Duodenal mucosa (tissue), 2 donors: ENCODE results near the gene ETV6.
"Not testable (repeated sequence)": the region's sequence is repeated elsewhere in the genome, so short reads cannot be mapped to it uniquely, and the experiment has no call there.

Experiments
- H3K27ac ChIP-seq: one replicate; pipeline ENCODE4 v1.7.0; 2013; ENCODE audit warnings: low read depth, low read length
- H3K27me3 ChIP-seq, 2 donors: one replicate each; pipeline ENCODE4 v1.7.0; 2013; ENCODE audit warnings: low read length in 2 of 2, control low read depth in 1 of 2; ENCODE audit not compliant: insufficient read depth in 2 of 2, control insufficient read depth in 1 of 2
- H3K36me3 ChIP-seq, 2 donors: one replicate each; pipeline ENCODE4 v1.7.0; 2013; ENCODE audit warnings: low read length in 2 of 2, control low read depth in 1 of 2; ENCODE audit not compliant: insufficient read depth in 2 of 2, control insufficient read depth in 1 of 2
- H3K4me1 ChIP-seq, 2 donors: one replicate each; pipeline ENCODE4 v1.7.0; 2013; ENCODE audit warnings: low read length in 2 of 2, control low read depth in 1 of 2; ENCODE audit not compliant: insufficient read depth in 2 of 2, control insufficient read depth in 1 of 2
- H3K4me3 ChIP-seq, 2 donors: one replicate each; pipeline ENCODE4 v1.7.0; 2013; ENCODE audit warnings: low read length in 2 of 2, low read depth in 1 of 2
- H3K9ac ChIP-seq, 2 donors: one replicate each; pipeline ENCODE4 v1.7.0; 2013; ENCODE audit warnings: low read length in 2 of 2, low read depth in 1 of 2
- H3K9me3 ChIP-seq, 2 donors: one replicate each; pipeline ENCODE4 v1.7.0; 2013; ENCODE audit warnings: low read length in 2 of 2, control low read depth in 1 of 2; ENCODE audit not compliant: control insufficient read depth in 1 of 2

Gene ETV6

DNA sequence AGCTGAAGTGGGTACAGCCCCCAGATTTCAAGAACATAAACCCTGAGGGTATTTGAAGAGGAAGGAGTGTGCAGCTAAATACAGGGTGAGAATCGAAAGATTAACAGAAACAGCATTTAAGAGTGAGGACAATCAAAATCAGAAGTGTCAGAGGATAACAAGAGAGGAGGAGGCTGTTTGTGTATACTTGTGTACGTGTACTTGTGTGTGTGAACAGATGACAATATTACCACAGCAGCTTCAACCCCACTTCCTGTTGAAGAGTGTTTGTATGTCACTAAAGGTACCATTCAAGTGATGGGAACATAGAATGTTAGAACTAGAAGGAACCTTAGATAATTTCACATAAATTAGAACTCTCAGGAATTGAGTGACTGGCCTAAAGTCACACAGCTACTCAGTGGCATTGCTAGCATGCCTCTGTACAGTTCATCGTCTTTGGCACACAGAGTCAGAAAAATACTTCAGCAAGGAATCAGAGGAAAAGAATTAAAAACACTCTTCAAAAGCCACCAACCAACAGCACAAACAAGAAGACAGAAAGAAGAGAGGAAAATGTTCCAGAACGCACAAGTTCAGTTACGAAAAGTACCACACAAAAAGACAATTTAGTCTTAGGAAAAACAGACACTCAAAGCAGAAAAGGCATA is 256.9 kb downstream of the ETV6 start:
- H3K4me1 ChIP-seq, result no peaks in the 10 kb centered on the region
- peaks cover 0 to 6% of the 10 kb centered on the region in 2 donors for H3K9me3 ChIP-seq
- H3K36me3 ChIP-seq, result no peaks in the 10 kb centered on the region
- H3K27me3 ChIP-seq, result no peaks in the 10 kb centered on the region
- H3K9ac ChIP-seq, result no peak overlapping the region
- H3K4me3 ChIP-seq, result no peak overlapping the region
- no peak overlapping the region for H3K27ac ChIP-seq

DNA sequence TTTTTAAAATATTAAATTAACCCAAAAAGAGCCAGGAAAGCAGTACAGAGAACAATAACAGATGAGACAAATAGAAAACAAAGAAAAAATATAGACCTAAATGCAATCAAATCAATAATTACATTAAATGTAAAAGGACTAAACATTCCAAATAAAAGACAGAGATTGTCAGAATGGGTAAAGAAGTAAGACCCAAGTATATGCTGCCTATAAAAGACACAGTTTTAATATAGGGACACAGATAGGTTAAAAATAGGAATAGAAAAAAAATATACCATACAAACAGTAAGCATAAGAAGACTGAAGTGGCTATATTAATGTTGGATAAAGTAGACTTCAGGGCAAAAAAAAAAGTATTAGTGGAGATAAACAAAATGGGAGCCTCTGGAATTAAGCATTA is 258.2 kb downstream of the ETV6 start:
- Histone ChIP-seq H3K36me3 (no peaks in the 10 kb centered on the region), H3K9ac (no peak overlapping the region), H3K27me3 (no peaks in the 10 kb centered on the region), H3K4me3 (no peak overlapping the region), H3K9me3 (peaks cover 0 to 6% of the 10 kb centered on the region in 2 donors), H3K27ac (no peak overlapping the region), H3K4me1 (no peaks in the 10 kb centered on the region)

DNA sequence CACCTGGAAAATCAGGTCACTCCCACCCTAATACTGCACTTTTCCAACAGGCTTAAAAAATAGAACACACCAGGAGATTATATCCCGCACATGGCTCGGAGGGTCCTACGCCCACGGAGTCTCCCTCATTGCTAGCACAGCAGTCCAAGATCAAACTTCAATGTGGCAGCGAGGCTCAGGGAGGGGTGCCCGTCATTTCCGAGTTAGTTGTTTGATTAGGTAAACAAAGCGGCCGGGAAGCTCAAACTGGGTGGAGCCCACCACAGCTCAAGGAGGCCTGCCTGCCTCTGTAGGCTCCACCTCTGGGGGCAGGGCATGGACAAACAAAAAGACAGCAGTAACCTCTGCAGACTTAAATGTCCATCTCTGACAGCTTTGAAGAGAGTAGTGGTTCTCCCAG is 259.9 kb downstream of the ETV6 start:
- H3K27ac ChIP-seq, H3K9me3 ChIP-seq, H3K36me3 ChIP-seq, H3K9ac ChIP-seq, H3K4me3 ChIP-seq, H3K4me1 ChIP-seq, H3K27me3 ChIP-seq: not testable (repeated sequence)

DNA sequence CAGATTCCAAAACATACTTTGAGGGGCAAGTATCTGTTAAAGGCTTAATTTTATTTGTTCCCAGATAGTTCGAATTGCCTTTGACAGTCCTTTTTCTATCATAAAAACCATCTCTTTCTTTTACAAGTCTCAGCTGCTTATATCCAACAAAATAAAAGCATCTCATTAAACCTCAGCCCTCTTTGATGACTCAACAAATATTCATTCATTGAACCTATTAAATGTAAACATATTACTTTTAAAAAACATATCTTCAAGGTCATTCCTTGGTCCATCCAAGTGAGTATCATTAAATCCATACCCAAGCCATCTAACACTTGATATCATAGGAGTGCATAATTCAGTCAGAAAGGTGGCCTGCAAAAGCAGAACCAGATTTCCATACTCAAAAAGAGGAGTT is 266.6 kb downstream of the ETV6 start:
- no peaks in the 10 kb centered on the region for H3K27me3 ChIP-seq
- no peaks in the 10 kb centered on the region for H3K4me1 ChIP-seq
- H3K4me3 ChIP-seq, result no peak overlapping the region
- H3K9ac ChIP-seq, result no peak overlapping the region
- H3K36me3 ChIP-seq, result no peaks in the 10 kb centered on the region
- H3K9me3 ChIP-seq, result no peaks in the 10 kb centered on the region
- H3K27ac ChIP-seq, result no peak overlapping the region

DNA sequence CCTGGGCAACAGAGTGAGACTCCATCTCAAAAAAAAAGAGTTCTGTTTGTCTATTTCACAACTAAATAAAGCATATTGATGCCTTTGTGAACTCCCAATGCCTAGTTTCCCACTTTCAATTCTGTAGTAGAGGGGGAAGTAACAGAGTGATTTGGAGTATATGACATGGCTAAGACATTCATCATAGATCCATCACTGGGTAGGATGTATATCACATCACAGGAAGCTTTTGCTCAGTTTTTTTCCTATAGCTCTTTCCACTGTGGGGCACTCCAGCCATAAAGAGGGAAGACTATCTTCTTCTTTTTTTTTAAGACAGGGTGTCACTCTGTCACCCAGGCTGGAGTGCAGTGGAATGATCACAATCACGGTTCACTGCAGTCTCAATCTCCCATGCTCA is 267.3 kb downstream of the ETV6 start:
- Histone ChIP-seq H3K27me3 (no peaks in the 10 kb centered on the region), H3K4me1 (no peaks in the 10 kb centered on the region), H3K9ac (no peak overlapping the region), H3K27ac (no peak overlapping the region), H3K36me3 (no peaks in the 10 kb centered on the region), H3K4me3 (no peak overlapping the region), H3K9me3 (no peaks in the 10 kb centered on the region)

DNA sequence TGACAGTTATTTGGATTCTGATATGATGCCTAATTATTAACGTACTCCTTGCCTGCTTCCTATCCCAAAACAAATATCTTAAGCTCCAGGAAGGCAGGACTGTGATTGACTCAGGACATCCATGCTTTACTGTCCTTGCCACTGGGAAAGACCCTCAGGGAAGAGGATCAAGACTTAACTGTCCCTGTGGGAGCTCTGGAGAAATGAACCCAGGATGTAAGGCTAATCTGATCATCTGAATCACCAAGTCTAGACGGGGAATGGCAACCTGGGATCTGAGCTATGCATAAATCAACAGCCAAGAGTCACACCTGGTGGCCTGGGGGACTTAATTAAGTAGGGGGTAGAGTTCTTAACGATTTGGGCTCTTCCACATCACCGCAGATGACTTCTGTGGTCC is 268.0 kb downstream of the ETV6 start:
- no peaks in the 10 kb centered on the region for H3K9me3 ChIP-seq
- no peaks in the 10 kb centered on the region for H3K36me3 ChIP-seq
- H3K4me3 ChIP-seq, result no peak overlapping the region
- no peak overlapping the region for H3K27ac ChIP-seq
- peaks cover 4% of the 10 kb centered on the region in 2 donors for H3K4me1 ChIP-seq
- no peak overlapping the region for H3K9ac ChIP-seq
- no peaks in the 10 kb centered on the region for H3K27me3 ChIP-seq

DNA sequence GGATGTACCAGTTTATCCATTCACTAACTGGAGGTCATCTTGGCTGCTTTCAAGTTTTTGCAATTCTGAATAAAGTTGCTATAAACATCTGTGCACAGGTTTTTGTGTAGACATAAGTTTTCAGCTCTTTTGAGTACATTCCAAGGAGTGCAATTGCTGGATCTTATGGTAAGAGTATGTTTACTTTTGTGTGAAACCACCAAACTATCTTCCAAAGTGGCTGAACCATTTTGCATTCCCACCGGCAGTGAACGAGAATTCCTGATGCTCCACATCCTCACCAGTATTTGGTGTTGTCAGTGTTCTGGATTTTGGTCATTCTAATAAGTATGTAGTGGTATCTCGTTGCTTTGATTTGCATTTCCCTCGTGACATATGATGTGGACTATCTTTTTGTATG is 270.8 kb downstream of the ETV6 start:
- Histone ChIP-seq H3K27me3 (no peaks in the 10 kb centered on the region), H3K9me3 (no peaks in the 10 kb centered on the region), H3K4me3 (no peak overlapping the region), H3K4me1 (peaks cover 7% of the 10 kb centered on the region in 2 donors), H3K27ac (no peak overlapping the region), H3K36me3 (no peaks in the 10 kb centered on the region), H3K9ac (no peak overlapping the region)

DNA sequence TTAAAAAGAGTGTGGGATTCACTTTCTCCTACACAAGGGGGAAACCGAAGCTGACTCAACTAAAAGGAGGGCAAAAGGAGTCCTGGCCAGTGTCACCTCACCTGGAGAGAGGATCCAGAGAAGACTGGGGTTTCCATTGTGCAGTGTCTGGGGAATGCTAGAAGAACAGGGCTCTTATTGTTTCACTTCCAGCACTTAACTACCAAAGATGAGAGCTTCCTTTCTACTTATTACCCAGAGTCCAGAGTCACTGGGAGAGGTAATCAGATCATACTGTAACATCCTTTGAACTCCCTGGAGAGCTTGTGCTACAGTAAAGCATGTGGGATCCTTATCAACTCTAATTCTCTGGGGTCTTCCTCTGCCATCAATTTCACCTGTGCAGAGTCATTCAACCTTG is 272.9 kb downstream of the ETV6 start:
- Histone ChIP-seq H3K27ac (no peak overlapping the region), H3K9ac (no peak overlapping the region), H3K4me1 (peaks cover 7% of the 10 kb centered on the region in 2 donors), H3K27me3 (no peaks in the 10 kb centered on the region), H3K9me3 (no peaks in the 10 kb centered on the region), H3K36me3 (no peaks in the 10 kb centered on the region), H3K4me3 (no peak overlapping the region)

DNA sequence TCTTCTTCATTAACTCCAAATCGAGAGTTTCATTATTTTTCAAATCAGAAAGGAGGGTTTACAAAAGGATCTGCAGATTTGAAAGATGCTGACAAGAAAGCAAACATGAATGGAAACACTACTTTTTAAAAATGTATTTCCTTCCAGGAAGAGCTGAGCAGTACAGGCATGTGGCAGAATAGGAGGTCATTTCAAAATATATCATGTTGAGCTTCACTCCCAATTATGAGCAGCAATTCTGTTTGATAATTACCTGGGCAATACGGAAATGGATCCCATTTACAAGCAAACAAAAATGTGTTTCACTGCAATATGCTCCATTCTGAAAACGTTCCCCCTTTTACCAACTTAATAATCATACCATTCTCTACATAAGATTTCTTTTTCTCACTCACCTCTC is 273.6 kb downstream of the ETV6 start:
- peaks cover 7% of the 10 kb centered on the region in 2 donors for H3K4me1 ChIP-seq

DNA sequence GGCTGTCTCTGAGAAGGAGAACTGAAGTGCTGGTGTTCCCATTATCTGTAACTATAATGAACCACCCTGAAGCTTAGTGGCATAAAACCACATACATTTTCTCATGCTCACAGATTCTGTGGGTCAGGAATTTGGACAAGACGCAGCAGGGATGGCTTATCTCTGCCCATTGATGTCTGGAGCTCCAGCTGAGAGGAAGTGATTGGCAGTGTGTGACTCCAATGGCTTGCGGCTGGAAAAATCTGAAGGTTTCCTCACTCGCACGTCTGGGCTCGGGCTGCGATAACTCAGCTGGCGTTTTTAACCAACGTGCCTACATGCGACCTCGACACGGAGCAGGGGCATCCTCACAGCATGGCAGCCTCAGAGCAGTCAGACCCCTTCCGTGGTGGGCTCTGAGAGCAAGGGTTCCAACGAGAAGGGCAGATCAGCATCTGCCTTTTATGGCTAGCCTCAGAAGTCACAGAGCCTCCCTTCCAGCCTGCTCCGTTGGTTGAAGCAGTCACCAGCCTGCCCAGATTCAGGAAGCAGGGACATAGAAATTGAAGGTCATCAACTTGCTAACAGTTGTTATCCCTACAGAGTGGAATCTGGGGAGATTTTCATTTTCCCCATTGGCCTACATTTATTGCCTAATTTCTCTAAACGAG is 277.9 kb downstream of the ETV6 start:
- Histone ChIP-seq H3K9me3 (no peaks in the 10 kb centered on the region), H3K9ac (no peak overlapping the region), H3K27ac (no peak overlapping the region), H3K4me3 (no peak overlapping the region), H3K4me1 (peaks cover 3 to 4% of the 10 kb centered on the region in 2 donors), H3K27me3 (no peaks in the 10 kb centered on the region), H3K36me3 (no peaks in the 10 kb centered on the region)

More for the DNA sequence above, 273.6 kb downstream of the ETV6 start:
- H3K27me3 ChIP-seq, result no peaks in the 10 kb centered on the region
- no peak overlapping the region for H3K27ac ChIP-seq
- no peaks in the 10 kb centered on the region for H3K36me3 ChIP-seq
- H3K9ac ChIP-seq, result no peak overlapping the region
- no peaks in the 10 kb centered on the region for H3K9me3 ChIP-seq
- H3K4me3 ChIP-seq, result no peak overlapping the region
